PC-3 (cell line): ENCODE results near the gene NPFF.

ENCODE experiments used
- EZH2 ChIP-seq: fragments of 300-600 bp; sonication (generic); IDR thresholded peaks from one replicate; pipeline ENCODE4 v1.6.1; 2017; ENCODE audit warnings: antibody characterized with exemption, mild to moderate bottlenecking, low read length; ENCODE audit not compliant: unreplicated experiment
- EZH2phosphoT487 ChIP-seq: fragments of 300-600 bp; sonication (generic); IDR thresholded peaks from 2 replicates; pipeline ENCODE4 v1.6.1; 2018; ENCODE audit warnings: mild to moderate bottlenecking, antibody characterized with exemption, low read length, borderline replicate concordance
- TF ChIP-seq, protein P1 (sequence below): fragments of 300-600 bp; sonication (generic); conservative IDR thresholded peaks from 2 replicates; pipeline ENCODE4 v1.5.1; 2017; ENCODE audit warnings: antibody characterized with exemption, low read depth, mild to moderate bottlenecking, low read length

DNA sequence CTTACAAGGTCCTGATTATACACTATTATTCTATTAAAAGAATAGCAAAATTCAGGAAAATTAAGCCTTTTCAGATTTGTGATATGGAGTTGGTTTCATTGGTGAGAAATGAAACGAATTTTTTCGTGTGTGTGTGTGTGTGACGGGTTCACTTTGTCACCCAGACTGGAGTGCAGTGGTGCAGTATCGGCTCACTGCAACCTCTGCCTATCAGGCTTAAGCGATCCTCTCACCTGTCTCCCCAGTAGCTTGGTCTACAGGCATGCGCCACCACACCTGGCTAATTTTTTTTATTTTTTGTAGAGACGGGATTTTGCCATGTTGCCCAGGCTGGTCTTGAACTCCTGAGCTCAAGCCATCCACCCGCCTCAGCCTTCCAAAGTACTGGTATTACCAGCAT lies 45.7 kb downstream of the NPFF start:
- TF ChIP-seq, protein P1, sequence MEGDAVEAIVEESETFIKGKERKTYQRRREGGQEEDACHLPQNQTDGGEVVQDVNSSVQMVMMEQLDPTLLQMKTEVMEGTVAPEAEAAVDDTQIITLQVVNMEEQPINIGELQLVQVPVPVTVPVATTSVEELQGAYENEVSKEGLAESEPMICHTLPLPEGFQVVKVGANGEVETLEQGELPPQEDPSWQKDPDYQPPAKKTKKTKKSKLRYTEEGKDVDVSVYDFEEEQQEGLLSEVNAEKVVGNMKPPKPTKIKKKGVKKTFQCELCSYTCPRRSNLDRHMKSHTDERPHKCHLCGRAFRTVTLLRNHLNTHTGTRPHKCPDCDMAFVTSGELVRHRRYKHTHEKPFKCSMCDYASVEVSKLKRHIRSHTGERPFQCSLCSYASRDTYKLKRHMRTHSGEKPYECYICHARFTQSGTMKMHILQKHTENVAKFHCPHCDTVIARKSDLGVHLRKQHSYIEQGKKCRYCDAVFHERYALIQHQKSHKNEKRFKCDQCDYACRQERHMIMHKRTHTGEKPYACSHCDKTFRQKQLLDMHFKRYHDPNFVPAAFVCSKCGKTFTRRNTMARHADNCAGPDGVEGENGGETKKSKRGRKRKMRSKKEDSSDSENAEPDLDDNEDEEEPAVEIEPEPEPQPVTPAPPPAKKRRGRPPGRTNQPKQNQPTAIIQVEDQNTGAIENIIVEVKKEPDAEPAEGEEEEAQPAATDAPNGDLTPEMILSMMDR: no peak
- no peak for TF ChIP-seq EZH2phosphoT487
- TF ChIP-seq EZH2: no peak
